Panc1 (cell line): ENCODE measurements around the gene COL13A1. TPM values are rescaled to one million over a fixed set of nuclear protein-coding genes. Genes with fewer than 3 reads are reported as not detected.

Experiments
- ATAC-seq: fragments of 200-7000 bp; cut with Tn5 transposase; 2 replicates; pipeline ENCODE4 v1.9.1; 2020; ENCODE audit warnings: mild to moderate bottlenecking, moderate library complexity
- BruUV-seq: library from RNA; stranded (reverse); fragments of 400-500 nt; replicated peaks from 2 replicates; lab custom pipeline; 2021; lab: Mats Ljungman, UMichigan
- CTCF ChIA-PET: fragments of 300-600 bp; sonication (Branson Sonifier 250); formaldehyde crosslinking; loops from one replicate; lab custom pipeline; 2022; ENCODE audit warnings: antibody characterized with exemption; lab: Charles Lee
- POLR2A ChIA-PET: fragments of 300-600 bp; sonication (Branson Sonifier 250); formaldehyde crosslinking; loops from one replicate; lab custom pipeline; 2022; ENCODE audit warnings: antibody characterized with exemption; lab: Charles Lee
- DNase-seq: peaks from one replicate; pipeline ENCODE4 v3.0.0-alpha.2; 2010; ENCODE audit warnings: low read depth, low spot score
- H3K27ac ChIP-seq: 2 replicates; pipeline ENCODE4 v1.5.1; 2011; ENCODE audit warnings: mild to moderate bottlenecking, low read length, inconsistent platforms
- H3K27me3 ChIP-seq: fragments of 200-500 bp; sonication (Bioruptor generic); 2 replicates; pipeline ENCODE4 v1.6.0; 2014; ENCODE audit warnings: low read length, inconsistent platforms; ENCODE audit not compliant: control insufficient read depth, insufficient read depth
- H3K36me3 ChIP-seq: fragments of 200-500 bp; sonication (Bioruptor generic); 2 replicates; pipeline ENCODE4 v1.5.1; 2014; ENCODE audit warnings: inconsistent platforms, mild to moderate bottlenecking, low read length, moderate library complexity; ENCODE audit not compliant: control insufficient read depth, insufficient read depth
- H3K4me1 ChIP-seq: 2 replicates; pipeline ENCODE4 v1.5.1; 2011; ENCODE audit warnings: inconsistent platforms, mild to moderate bottlenecking, low read length, moderate library complexity; ENCODE audit not compliant: control insufficient read depth, insufficient read depth
- H3K4me3 ChIP-seq, 2 experiments: 2 replicates each; pipeline ENCODE4 v1.5.1; 2011 to 2012; ENCODE audit warnings: low read depth in 2 of 2, low read length in 2 of 2, mild to moderate bottlenecking in 2 of 2, inconsistent platforms in 1 of 2, moderate library complexity in 1 of 2
- H3K9me3 ChIP-seq: fragments of 200-500 bp; sonication (Bioruptor generic); 2 replicates; pipeline ENCODE4 v1.5.1; 2014; ENCODE audit warnings: low read depth, mild to moderate bottlenecking, inconsistent platforms, low read length, moderate library complexity; ENCODE audit not compliant: control insufficient read depth, insufficient read depth
- CTCF ChIP-seq: fragments of 450-650 bp; IDR thresholded peaks from 2 replicates; pipeline ENCODE4 v1.5.1; 2017; ENCODE audit warnings: mild to moderate bottlenecking
- POLR2AphosphoS5 ChIP-seq: IDR thresholded peaks from 2 replicates; pipeline ENCODE4 v1.6.1; 2012; ENCODE audit warnings: mild to moderate bottlenecking, low read depth, low read length, moderate library complexity
- REST ChIP-seq, 2 experiments: IDR thresholded peaks; 2 replicates each; pipeline ENCODE4 v1.6.1; 2011 to 2012; ENCODE audit warnings: low read depth in 2 of 2, control low read depth in 1 of 2, low read length in 1 of 2, mild to moderate bottlenecking in 1 of 2, moderate library complexity in 1 of 2; ENCODE audit not compliant: insufficient read depth in 1 of 2
- SIN3A ChIP-seq: IDR thresholded peaks from 2 replicates; pipeline ENCODE4 v1.6.1; 2012; ENCODE audit warnings: low read depth, mild to moderate bottlenecking, low read length, moderate library complexity, borderline replicate concordance; ENCODE audit not compliant: insufficient read depth
- TCF7L2 ChIP-seq: IDR thresholded peaks from 2 replicates; pipeline ENCODE4 v1.6.1; 2011; ENCODE audit warnings: mild to moderate bottlenecking, low read depth, low read length, inconsistent platforms
- in situ Hi-C: cut with HindIII; loops from 2 replicates; pipeline ENCODE4 v1.10.0; 2016; ENCODE audit warnings: low sequenced_read_pairs, low pct_unique_long_range_greater_than_20kb
- intact Hi-C: fragments of 100-400 bp; cut with micrococcal nuclease; formaldehyde crosslinking; loops from one replicate; pipeline ENCODE4 v1.10.0; 2022; ENCODE audit not compliant: unreplicated experiment
- total RNA-seq: library from RNA; stranded (reverse); gene quantifications from one replicate; pipeline ENCODE4 v1.2.1, GENCODE V29; 2021; ENCODE audit not compliant: unreplicated experiment

The COL13A1 gene
- total RNA-seq, 1 experiment from 2014 or later, result 1.0 TPM

- Histone ChIP-seq H3K4me1 (peaks cover 22% of the 10 kb centered on the region; the same call in 1 of the 2 replicates), H3K9me3 (no peaks in the 10 kb centered on the region), H3K4me3 (no peak overlapping the region), H3K36me3 (no peaks in the 10 kb centered on the region), H3K27me3 (no peaks in the 10 kb centered on the region), H3K27ac (no peak overlapping the region; the same call in 1 of the 2 replicates)
- no TSS peak for BruUV-seq
- TF ChIP-seq POLR2AphosphoS5 (no peak), TCF7L2 (no peak), CTCF (no peak), SIN3A (no peak), REST (IDR thresholded peaks at IDR 0.05; ENCODE audit: insufficient read depth in 1 of 2, low read depth in 2 of 2, low read length in 1 of 2) (no peak)
- in situ Hi-C loops, result no loop called here
- CTCF ChIA-PET, result no interaction called here
- POLR2A ChIA-PET, result no interaction called here
- intact Hi-C loops, result no loop called here
- DNase-seq (no peak), ATAC-seq (no peak)
Measured at GRCh38 chr10:69863580-69863979, 61.9 kb downstream of the COL13A1 start.

GRCh38 chr10:69864321-69864720 is 62.6 kb downstream of the COL13A1 start:
- no peaks in the 10 kb centered on the region for H3K27me3 ChIP-seq
- H3K4me3 ChIP-seq, result no peak overlapping the region
- no peaks in the 10 kb centered on the region for H3K9me3 ChIP-seq
- CTCF ChIA-PET, result no interaction called here
- DNase-seq, result peak; percentile 68
- intact Hi-C loops, result no loop called here
- in situ Hi-C loops, result no loop called here
- peaks cover 27% of the 10 kb centered on the region; the same call in 1 of the 2 replicates for H3K4me1 ChIP-seq
- peak; percentile 71 for ATAC-seq
- peak overlapping the region; percentile 20; the same call in 1 of the 2 replicates for H3K27ac ChIP-seq
- no peaks in the 10 kb centered on the region for H3K36me3 ChIP-seq
- POLR2A ChIA-PET, result no interaction called here
- no TSS peak for BruUV-seq
- TF ChIP-seq CTCF, result no peak
- no peak for TF ChIP-seq TCF7L2
- no peak for TF ChIP-seq POLR2AphosphoS5
- no peak for TF ChIP-seq SIN3A
- no peak for TF ChIP-seq REST (IDR thresholded peaks at IDR 0.05; ENCODE audit: insufficient read depth in 1 of 2, low read depth in 2 of 2, low read length in 1 of 2)
